Activated CD8-positive, alpha-beta memory T cell treated with anti-CD3 and anti-CD28 coated beads, Interleukin-2, amount 50 U/mL, for 1 hour (primary cell): Measurements from ENCODE around the gene PPEF2.
"Not testable (repeated sequence)": the region's sequence is repeated elsewhere in the genome, so short reads cannot be mapped to it uniquely, and the experiment has no call there.

Experiments
- DNase-seq: peaks from one replicate; pipeline ENCODE4 v3.0.0-alpha.2; 2020; ENCODE audit errors: extremely low read depth

Gene PPEF2, protein sequence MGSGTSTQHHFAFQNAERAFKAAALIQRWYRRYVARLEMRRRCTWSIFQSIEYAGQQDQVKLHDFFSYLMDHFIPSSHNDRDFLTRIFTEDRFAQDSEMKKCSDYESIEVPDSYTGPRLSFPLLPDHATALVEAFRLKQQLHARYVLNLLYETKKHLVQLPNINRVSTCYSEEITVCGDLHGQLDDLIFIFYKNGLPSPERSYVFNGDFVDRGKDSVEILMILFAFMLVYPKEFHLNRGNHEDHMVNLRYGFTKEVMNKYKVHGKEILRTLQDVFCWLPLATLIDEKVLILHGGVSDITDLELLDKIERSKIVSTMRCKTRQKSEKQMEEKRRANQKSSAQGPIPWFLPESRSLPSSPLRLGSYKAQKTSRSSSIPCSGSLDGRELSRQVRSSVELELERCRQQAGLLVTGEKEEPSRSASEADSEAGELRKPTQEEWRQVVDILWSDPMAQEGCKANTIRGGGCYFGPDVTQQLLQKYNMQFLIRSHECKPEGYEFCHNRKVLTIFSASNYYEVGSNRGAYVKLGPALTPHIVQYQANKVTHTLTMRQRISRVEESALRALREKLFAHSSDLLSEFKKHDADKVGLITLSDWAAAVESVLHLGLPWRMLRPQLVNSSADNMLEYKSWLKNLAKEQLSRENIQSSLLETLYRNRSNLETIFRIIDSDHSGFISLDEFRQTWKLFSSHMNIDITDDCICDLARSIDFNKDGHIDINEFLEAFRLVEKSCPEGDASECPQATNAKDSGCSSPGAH

GRCh38 chr4:75902352-75902751 is at the start of gene PPEF2:
TSS of gene PPEF2 (minus strand) at chr4:75902452. CDS start at chr4:75896325, 6,127 bp downstream.
- DNase-seq, result no peak

- no peak for DNase-seq
Measured at GRCh38 chr4:75950213-75950815, 48.1 kb upstream of the PPEF2 start.

- no peak for DNase-seq
Measured at GRCh38 chr4:75948822-75949444, 46.7 kb upstream of the PPEF2 start.

GRCh38 chr4:75940692-75941253 is 38.5 kb upstream of the PPEF2 start, which contains the start of gene NAAA:
TSS of gene NAAA (minus strand) at chr4:75941013. CDS start at chr4:75940949, 64 bp downstream.
- DNase-seq, result peak; percentile 19

GRCh38 chr4:75939890-75940691 is 37.8 kb upstream of the PPEF2 start:
- peak; percentile 21 for DNase-seq

DNA sequence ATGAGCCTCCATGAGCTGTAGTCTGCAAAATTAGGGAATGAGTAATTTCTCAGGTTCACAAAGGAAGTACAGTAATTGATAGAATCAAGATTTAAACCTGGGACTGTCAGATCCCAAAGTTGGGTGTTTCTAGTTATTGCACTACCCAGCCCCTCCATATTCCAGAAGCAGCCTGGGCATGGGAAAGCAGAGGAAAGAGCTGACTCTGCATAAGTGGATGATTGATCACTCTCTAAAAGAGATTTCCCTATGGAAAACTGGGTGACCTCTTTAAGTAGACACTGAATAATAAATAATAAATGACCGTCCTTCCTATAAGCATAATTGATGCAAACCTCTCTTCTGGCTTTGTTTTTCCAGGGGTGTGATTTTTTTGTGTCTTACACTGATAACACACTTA is 33.4 kb upstream of the PPEF2 start:
- no peak for DNase-seq

DNA sequence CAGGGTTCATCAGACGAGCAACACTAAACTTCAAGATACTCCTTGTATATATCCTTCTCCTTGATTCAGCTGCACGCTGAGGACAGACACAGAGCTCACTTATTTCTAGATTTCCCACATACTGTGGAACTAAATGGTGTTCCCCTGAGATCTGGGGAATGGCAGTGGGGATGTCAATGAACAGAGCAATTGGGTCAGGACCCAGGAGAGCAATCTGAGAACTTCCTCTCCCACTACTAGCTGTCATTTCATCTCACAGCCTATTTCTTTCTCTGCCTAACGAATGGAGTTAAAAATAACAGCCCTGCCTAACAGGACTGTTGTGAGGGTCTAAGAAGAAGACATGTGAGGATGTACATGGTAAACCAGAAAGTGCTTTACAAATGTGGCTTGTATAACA is 27.9 kb upstream of the PPEF2 start:
- DNase-seq, result no peak

GRCh38 chr4:75924916-75925315 is 22.7 kb upstream of the PPEF2 start:
- not testable (repeated sequence) for DNase-seq

GRCh38 chr4:75924309-75924827 is 22.1 kb upstream of the PPEF2 start:
- no peak for DNase-seq

GRCh38 chr4:75922588-75922987 is 20.3 kb upstream of the PPEF2 start:
- DNase-seq, result no peak

GRCh38 chr4:75921910-75922309 is 19.7 kb upstream of the PPEF2 start:
- DNase-seq, result no peak

- no peak for DNase-seq
Measured at GRCh38 chr4:75920327-75920726, 18.1 kb upstream of the PPEF2 start.

DNA sequence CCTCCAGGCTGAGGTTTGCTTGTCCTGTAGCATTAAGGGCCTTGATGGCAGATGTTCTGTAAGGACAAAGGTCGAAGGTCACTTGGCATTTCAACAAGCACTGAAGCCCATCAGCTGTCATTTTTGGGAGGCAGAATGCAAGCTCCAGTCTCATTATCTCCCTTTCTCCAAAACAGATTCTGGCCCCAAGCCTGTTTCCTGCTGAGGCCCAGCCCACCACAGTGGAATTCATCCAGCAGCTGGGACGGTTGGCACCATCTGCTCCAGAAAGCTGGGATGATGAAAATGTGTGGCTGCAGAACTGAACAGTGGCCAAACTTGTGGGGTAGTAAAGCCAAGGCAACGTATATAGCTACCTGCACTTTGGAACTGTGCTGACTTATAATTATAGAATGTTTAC is 17.7 kb upstream of the PPEF2 start:
- DNase-seq, result no peak

DNA sequence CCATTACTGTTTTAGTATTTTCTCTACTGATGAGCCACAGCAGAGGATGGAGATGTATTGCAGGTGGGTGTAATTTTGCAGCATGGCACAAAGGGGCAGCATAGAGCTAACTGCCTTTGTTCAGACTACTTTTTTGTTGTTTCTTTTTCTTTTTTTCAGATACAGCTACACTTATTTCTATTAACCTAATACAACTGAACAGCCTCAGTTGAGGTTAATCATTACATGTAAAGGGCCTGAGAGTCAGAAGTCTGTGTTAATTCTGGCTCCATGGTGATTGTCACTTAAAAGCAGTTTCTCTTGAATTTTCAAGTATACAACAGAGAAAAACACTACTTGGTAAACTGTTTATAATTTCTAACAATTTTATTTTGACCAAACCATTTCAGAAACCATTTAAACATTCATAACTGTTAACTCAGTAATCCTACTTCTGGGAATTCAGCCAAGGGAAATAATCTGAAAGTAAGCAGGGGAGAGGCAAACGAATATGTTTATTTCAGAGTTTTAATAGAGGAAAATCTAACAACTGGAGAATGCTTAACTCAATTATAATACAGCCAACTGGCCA is 13.9 kb upstream of the PPEF2 start:
- DNase-seq, result no peak

GRCh38 chr4:75912968-75913367 is 10.7 kb upstream of the PPEF2 start:
- DNase-seq, result no peak

- DNase-seq, result not testable (repeated sequence)
Measured at GRCh38 chr4:75910831-75911230, 8.6 kb upstream of the PPEF2 start.

DNA sequence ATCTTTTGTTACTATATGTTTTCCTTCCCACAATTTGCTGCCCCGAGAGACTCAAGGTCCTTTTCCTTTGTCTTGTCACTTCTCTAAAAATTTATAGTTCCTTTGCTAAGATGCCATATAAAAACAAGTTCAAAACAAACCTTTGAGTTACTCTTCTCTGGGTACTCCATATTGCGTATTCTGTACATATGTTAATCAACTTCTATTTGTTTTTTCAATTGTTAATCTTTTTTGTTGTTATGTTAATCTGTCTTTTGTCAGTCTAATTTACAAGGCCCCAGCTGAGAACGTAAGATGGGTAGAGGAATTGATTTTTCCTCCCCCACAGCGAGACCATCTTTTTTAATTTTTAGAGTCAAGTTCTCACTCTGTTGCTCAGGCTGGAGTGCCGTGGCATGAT is 7.2 kb upstream of the PPEF2 start:
- DNase-seq, result no peak

GRCh38 chr4:75908555-75908954 is 6.3 kb upstream of the PPEF2 start:
- DNase-seq, result no peak

DNA sequence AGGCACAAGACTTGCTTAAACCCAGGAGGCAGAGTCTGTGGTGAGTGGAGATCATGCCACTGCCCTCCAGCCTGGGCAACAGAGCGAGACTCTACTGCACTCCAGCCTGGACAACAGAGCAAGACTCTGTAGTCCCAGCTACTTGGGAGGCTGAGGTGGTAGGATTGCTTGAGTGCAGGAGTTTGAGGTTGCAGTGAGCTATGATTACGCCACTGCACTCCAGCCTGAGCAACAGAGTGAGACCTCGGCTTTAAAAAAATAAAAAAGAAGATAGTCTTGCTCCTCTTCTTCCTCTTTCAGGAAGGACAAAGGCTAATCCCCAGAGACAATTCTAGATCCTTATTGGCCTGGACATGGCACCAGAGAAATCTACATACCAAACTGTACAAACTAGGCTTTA is 5.7 kb upstream of the PPEF2 start:
- no peak for DNase-seq

GRCh38 chr4:75904076-75904475 is 1.8 kb upstream of the PPEF2 start:
- DNase-seq, result no peak
